ENCODE results near the gene HPCAL4. TPM values are rescaled to one million over a fixed set of nuclear protein-coding genes. Genes with fewer than 3 reads are reported as not detected.

The HPCAL4 gene
- total and polyA plus RNA-seq, 11 donors, result 0.12 to 1.2 (median 0.46) TPM

DNA sequence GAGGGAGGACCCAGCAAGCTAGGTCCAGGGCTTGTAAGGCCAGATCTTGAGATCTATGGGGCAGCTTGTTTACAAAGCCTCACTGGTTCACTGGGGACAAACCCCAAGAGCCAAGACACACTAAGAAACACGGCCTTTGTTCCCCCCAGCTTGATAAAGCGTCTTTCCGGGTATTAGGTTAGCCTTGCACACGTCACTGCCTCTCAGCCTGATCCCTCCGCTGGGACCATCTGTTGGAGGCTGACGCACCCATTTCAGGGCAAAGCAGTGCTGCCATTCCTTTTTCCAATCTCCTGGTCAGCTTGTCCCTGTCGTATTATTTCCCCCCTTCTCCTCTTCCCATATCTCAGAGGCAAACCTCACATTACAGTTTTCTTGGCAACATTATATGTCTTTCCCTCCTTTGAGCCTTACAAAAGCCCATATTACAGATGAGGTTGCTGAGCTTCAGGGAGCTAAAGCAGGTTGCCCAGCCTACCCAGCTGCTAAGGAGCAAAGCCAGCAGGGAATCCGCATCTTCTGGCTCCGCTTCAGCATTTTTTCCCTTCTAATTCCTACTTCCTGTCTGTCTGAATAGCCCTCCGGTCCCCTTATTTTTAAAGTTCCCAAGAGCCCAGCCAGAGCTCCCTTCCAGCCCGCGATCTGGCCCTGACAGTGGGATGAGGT is 55.9 kb downstream of the HPCAL4 start:
- TF ChIP-seq, protein P1, sequence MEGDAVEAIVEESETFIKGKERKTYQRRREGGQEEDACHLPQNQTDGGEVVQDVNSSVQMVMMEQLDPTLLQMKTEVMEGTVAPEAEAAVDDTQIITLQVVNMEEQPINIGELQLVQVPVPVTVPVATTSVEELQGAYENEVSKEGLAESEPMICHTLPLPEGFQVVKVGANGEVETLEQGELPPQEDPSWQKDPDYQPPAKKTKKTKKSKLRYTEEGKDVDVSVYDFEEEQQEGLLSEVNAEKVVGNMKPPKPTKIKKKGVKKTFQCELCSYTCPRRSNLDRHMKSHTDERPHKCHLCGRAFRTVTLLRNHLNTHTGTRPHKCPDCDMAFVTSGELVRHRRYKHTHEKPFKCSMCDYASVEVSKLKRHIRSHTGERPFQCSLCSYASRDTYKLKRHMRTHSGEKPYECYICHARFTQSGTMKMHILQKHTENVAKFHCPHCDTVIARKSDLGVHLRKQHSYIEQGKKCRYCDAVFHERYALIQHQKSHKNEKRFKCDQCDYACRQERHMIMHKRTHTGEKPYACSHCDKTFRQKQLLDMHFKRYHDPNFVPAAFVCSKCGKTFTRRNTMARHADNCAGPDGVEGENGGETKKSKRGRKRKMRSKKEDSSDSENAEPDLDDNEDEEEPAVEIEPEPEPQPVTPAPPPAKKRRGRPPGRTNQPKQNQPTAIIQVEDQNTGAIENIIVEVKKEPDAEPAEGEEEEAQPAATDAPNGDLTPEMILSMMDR (IDR thresholded peaks at IDR 0.05), result no peak
- TF ChIP-seq POLR2A (IDR thresholded peaks at IDR 0.05), result no peak
- intact Hi-C loops (cut with DNase I), result no loop called here
- H3K27me3 ChIP-seq, result peaks cover 0 to 21% (median 0%) of the 10 kb centered on the region in 9 donors
- 55 to 67% (median 62%) methylated on average over 12 of the region's 12 CpGs for WGBS, 4 donors
- ATAC-seq (peak in 3 of 4 donors; percentile 16 to 60 (median 37)), DNase-seq (peak in 4 of 5 donors; percentile 67 to 79 (median 68))
- H3K9me3 ChIP-seq, result no peaks in the 10 kb centered on the region
- peak overlapping the region; percentile 8 to 96 (median 74) for H3K4me3 ChIP-seq
- H3K27ac ChIP-seq, result peak overlapping the region; percentile 72 to 97 (median 86)
- peaks cover 0 to 46% (median 11%) of the 10 kb centered on the region in 12 donors for H3K4me1 ChIP-seq
- H3K36me3 ChIP-seq, result peaks cover 0 to 22% (median 10%) of the 10 kb centered on the region in 9 donors

DNA sequence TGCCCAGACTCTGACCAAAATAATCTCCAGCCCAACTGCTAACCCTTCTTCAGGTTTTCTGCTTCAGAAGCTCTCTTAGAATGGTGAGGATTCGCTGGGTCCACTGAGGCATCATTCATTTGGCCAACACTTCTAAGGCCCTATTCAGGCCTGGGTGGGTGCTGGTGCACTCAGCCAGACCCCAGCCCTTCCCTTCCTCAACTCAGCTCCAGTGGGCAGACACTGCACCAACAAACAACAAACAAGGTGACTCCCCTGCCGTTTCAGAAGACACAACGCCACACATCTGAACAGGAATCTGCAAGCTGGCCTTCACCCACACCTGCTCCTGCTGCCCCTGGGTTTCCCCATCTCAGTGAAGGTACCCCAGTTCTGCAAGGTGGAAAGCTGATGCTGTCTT is 57.8 kb downstream of the HPCAL4 start:
- Histone ChIP-seq H3K4me1 (peaks cover 0 to 49% (median 5%) of the 10 kb centered on the region in 12 donors), H3K9me3 (no peaks in the 10 kb centered on the region), H3K27me3 (peaks cover 0 to 7% (median 0%) of the 10 kb centered on the region in 9 donors), H3K4me3 (peak overlapping the region; percentile 11 to 96 (median 74)), H3K36me3 (peaks cover 0 to 42% (median 21%) of the 10 kb centered on the region in 9 donors), H3K27ac (peak overlapping the region; percentile 56 to 97 (median 83))
- TF ChIP-seq, protein P1 (IDR thresholded peaks at IDR 0.05), result no peak
- no peak for TF ChIP-seq POLR2A (IDR thresholded peaks at IDR 0.05)
- DNase-seq (no peak), ATAC-seq (peak in 1 of 4 donors; percentile 2)
- intact Hi-C loops (cut with DNase I), result no loop called here
- 48 to 73% (median 66%) methylated on average over 3 of the region's 3 CpGs for WGBS, 4 donors

DNA sequence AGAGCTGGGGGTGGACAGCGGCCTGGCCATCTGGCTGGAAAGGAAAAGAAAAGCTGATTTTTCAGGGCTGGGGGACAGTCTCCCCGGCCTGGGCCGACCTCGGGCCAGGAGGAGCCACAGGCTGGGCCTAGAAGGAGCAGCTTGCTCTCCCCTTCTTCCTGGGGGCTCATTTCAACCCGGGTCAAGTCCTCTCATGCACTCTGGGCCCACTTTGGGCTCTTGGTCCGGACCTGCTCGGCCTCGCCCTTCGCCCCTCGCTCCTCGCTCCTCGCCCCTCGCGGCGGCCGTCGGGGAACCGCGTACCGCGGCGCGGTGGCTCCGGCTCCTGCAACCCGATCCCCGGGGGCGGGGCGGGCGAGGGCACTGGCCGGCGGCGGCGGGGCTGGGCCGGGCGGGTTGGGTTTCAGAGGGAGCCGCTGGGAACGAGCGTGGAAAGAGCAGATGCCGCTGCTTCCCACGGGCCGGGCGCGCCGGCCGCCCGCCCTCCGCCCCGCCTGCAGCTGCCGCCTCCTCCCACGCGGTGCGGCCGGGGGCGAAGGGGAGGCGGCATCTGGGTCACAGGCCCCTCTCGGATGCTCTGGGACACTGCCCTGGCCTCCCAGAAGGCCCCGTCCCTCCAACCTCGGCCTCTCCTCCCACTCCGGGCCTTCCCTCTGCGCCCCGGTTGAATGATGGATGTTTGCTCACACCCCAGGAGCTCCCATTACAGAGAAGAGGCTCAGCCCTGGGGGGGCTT is 58.4 kb downstream of the HPCAL4 start:
- H3K27ac ChIP-seq, result peak overlapping the region; percentile 56 to 97 (median 83)
- H3K4me1 ChIP-seq, result peaks cover 0 to 49% (median 5%) of the 10 kb centered on the region in 12 donors
- peak in 1 of 2 donors; percentile 22 for TF ChIP-seq POLR2A (IDR thresholded peaks at IDR 0.05)
- TF ChIP-seq, protein P1 (IDR thresholded peaks at IDR 0.05), result no peak
- DNase-seq (peak; percentile 81 to 89 (median 83)), ATAC-seq (peak; percentile 36 to 85 (median 68))
- intact Hi-C loops (cut with DNase I), result no loop called here
- peaks cover 0 to 47% (median 21%) of the 10 kb centered on the region in 9 donors for H3K36me3 ChIP-seq
- WGBS, 4 donors, result 10 to 23% (median 17%) methylated on average over 8 to 61 of the region's 61 CpGs
- no peaks in the 10 kb centered on the region for H3K9me3 ChIP-seq
- H3K4me3 ChIP-seq, result peak overlapping the region; percentile 18 to 96 (median 74)
- H3K27me3 ChIP-seq, result peaks cover 0 to 5% (median 0%) of the 10 kb centered on the region in 9 donors

DNA sequence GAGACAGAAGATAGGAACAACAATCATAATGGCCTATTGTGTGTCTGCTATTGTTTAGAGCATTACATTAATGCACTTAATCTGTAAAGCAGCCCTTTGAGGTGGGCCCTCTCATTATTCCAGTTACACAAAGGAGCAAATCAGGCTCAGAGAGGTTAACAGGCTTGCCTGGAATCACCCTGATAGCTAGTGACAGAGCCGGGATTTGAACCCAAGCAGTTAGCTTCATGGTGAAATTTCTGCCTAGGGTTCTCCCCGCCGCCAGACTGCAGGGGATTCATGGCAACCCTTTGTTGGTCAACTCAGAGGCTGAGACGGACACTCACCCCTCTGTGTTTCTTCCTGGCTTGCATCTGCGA is 58.9 kb downstream of the HPCAL4 start:
- Histone ChIP-seq H3K27me3 (peaks cover 0 to 1% (median 0%) of the 10 kb centered on the region in 9 donors), H3K27ac (peak overlapping the region; percentile 44 to 97 (median 74)), H3K4me1 (peaks cover 0 to 54% (median 6%) of the 10 kb centered on the region in 12 donors), H3K4me3 (peak overlapping the region in 10 of 12 donors; percentile 20 to 96 (median 76)), H3K36me3 (peaks cover 0 to 53% (median 21%) of the 10 kb centered on the region in 9 donors), H3K9me3 (no peaks in the 10 kb centered on the region)
- DNase-seq, result no peak
- TF ChIP-seq POLR2A (IDR thresholded peaks at IDR 0.05), result no peak
- TF ChIP-seq, protein P1 (IDR thresholded peaks at IDR 0.05), result no peak
- intact Hi-C loops (cut with DNase I), result no loop called here
- ATAC-seq, result no peak
- WGBS, 4 donors, result 36 to 61% (median 52%) methylated on average over 3 to 5 of the region's 5 CpGs
